ENCODE measurements around the gene ABLIM3. TPM values are rescaled to one million over a fixed set of nuclear protein-coding genes. Genes with fewer than 3 reads are reported as not detected.
"Not testable (repeated sequence)": the region's sequence is repeated elsewhere in the genome, so short reads cannot be mapped to it uniquely, and the experiment has no call there.

ABLIM3 gene
- total and polyA plus RNA-seq, 12 donors = 1.6 to 27.6 (median 12.9) TPM

DNA sequence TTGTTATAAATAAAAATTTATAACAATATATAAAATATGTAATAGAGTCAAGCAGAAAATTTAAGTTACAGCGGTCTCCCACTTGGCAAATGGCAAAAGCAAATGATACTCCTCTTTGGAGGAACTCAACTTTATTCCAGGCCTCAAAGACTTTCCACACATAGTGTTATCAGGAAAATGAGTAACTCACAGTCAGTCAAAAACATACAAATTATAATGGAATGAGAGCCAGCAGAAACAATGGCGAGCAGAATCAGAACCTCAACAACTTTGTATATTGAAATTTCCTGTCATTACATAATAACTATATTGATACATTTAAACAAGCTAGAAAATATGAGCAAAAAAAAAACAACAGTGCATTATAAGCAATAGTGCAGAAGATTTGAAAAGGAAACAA, 45.2 kb downstream of the ABLIM3 start:
- no peak overlapping the region for H3K4me3 ChIP-seq
- 63 to 97% (median 73%) methylated on average over 2 of the region's 2 CpGs for WGBS, 4 donors
- no peaks in the 10 kb centered on the region for H3K36me3 ChIP-seq (replicated peaks in 1 of 2)
- intact Hi-C loops (cut with DNase I) = no loop called here
- DNase-seq = no peak
- no peak overlapping the region for H3K27ac ChIP-seq
- no peaks in the 10 kb centered on the region for H3K9me3 ChIP-seq (replicated peaks in 1 of 3)
- H3K27me3 ChIP-seq = no peaks in the 10 kb centered on the region
- no peaks in the 10 kb centered on the region for H3K4me1 ChIP-seq (replicated peaks in 1 of 2)
- TF ChIP-seq POLR2A (IDR thresholded peaks at IDR 0.05) = no peak
- TF ChIP-seq, protein P1, sequence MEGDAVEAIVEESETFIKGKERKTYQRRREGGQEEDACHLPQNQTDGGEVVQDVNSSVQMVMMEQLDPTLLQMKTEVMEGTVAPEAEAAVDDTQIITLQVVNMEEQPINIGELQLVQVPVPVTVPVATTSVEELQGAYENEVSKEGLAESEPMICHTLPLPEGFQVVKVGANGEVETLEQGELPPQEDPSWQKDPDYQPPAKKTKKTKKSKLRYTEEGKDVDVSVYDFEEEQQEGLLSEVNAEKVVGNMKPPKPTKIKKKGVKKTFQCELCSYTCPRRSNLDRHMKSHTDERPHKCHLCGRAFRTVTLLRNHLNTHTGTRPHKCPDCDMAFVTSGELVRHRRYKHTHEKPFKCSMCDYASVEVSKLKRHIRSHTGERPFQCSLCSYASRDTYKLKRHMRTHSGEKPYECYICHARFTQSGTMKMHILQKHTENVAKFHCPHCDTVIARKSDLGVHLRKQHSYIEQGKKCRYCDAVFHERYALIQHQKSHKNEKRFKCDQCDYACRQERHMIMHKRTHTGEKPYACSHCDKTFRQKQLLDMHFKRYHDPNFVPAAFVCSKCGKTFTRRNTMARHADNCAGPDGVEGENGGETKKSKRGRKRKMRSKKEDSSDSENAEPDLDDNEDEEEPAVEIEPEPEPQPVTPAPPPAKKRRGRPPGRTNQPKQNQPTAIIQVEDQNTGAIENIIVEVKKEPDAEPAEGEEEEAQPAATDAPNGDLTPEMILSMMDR (IDR thresholded peaks at IDR 0.05) = no peak

DNA sequence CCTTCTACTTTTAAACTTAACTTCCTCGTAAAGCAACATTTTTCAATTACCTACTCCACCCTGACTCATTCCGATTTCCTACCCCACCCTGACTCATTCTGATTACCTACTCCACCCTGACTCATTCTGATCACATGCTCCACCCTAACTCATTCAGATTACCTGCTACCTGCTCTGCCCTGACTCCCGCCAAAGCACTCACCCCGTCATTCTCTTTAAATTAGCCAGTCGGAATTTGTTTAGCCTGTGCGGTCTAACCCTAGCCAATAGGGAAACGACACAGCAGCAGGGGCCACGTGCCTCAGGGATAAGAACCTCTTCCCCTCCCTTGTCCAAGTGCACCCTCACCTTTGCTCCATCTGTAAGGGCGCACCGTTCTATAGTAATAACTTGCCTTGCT, 46.3 kb downstream of the ABLIM3 start:
- not testable (repeated sequence) for H3K9me3 ChIP-seq (replicated peaks in 1 of 3); H3K27me3 ChIP-seq
- 90 to 92% (median 92%) methylated on average over 10 of the region's 10 CpGs for WGBS, 4 donors

DNA sequence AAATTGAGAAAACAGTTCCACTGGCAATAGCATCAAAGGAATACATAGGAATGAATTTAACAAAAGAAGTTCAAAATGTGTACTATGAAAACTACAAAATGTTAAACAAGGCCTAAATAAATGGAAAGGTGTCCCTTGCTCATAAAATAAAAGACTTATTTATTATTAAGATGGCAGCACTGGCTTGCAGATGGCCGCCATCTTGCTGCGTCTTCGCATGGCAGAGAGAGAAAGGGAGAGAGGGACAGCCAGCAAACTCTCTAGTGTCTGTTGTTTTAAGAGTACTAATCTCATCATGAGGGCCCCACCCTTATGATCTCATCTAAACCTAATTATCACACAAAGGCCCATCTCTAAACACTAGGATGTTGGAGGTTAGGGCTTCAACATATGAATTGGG, 47.1 kb downstream of the ABLIM3 start:
- Histone ChIP-seq H3K36me3 (replicated peaks in 1 of 2) (no peaks in the 10 kb centered on the region), H3K27me3 (no peaks in the 10 kb centered on the region), H3K4me1 (replicated peaks in 1 of 2) (no peaks in the 10 kb centered on the region), H3K4me3 (no peak overlapping the region), H3K27ac (no peak overlapping the region), H3K9me3 (replicated peaks in 1 of 3) (no peaks in the 10 kb centered on the region)
- 93 to 98% (median 95%) methylated on average over 3 of the region's 3 CpGs for WGBS, 4 donors
- TF ChIP-seq POLR2A (IDR thresholded peaks at IDR 0.05) = no peak
- TF ChIP-seq, protein P1 (IDR thresholded peaks at IDR 0.05) = no peak
- intact Hi-C loops (cut with DNase I) = no loop called here
- no peak for DNase-seq

More for the DNA sequence above, 46.3 kb downstream of the ABLIM3 start:
- DNase-seq; intact Hi-C loops (cut with DNase I); H3K36me3 ChIP-seq (replicated peaks in 1 of 2); H3K27ac ChIP-seq; H3K4me1 ChIP-seq (replicated peaks in 1 of 2); H3K4me3 ChIP-seq: not testable (repeated sequence)

DNA sequence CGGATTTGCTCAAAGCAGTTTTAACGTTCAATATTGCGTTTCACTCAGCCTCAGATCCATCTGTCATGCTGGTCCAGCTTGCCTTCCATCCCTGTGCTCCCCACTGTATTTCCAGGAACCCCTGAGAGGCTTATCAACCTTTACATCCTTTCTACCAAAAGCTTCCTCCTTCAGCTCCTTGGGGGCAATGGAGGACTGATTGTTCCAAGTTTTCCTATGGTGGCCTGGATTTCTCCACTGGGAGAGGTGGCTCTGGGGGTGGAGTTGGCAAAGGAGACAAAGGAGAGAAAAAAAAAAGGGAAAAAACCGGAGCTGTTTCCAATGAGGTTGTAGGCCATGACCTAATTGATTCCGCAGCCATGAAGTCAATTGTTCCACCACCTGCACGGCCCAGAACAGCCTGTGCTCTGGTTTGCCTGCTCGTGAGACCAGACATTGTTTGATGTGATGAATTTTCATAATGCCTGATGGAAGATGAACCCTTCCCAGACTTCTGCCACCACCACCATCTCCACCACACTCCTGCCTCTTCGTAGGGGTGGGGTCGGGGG, 54.1 kb downstream of the ABLIM3 start:
- DNase-seq = no peak

DNA sequence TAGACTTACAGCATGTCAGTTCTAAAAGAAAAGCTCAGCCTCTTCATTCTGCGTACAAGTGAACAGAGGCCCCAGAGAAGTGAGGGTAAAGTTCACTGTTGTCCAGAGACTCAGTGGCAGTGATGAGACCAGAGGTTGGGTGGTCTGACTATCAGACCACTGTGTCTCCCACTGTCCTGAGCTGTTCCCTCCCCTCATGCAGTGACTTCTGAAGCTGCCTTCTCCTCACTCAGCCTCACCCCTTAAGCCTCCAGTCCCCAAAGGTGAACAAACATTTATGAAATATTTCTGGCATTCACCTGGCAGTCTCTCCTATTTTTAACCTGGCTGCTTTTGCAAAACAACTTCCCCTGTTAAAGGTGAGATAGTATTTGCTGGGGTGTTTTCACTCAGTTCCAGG, 54.7 kb downstream of the ABLIM3 start:
- intact Hi-C loops (cut with DNase I) = no loop called here
- H3K36me3 ChIP-seq (replicated peaks in 1 of 2) = peaks cover 0 to 5% of the 10 kb centered on the region in 2 donors
- 95 to 100% (median 100%) methylated on average over 1 of the region's 1 CpG for WGBS, 4 donors

More for the DNA sequence above, 54.1 kb downstream of the ABLIM3 start:
- Histone ChIP-seq H3K4me3 (no peak overlapping the region), H3K4me1 (replicated peaks in 1 of 2) (no peaks in the 10 kb centered on the region), H3K27ac (no peak overlapping the region), H3K27me3 (no peaks in the 10 kb centered on the region), H3K9me3 (replicated peaks in 1 of 3) (no peaks in the 10 kb centered on the region), H3K36me3 (replicated peaks in 1 of 2) (peaks cover 0 to 5% of the 10 kb centered on the region in 2 donors)
- no peak for TF ChIP-seq POLR2A (IDR thresholded peaks at IDR 0.05)
- TF ChIP-seq, protein P1 (IDR thresholded peaks at IDR 0.05) = no peak
- WGBS, 4 donors = 74 to 83% (median 79%) methylated on average over 9 of the region's 9 CpGs
- intact Hi-C loops (cut with DNase I) = no loop called here

More for the DNA sequence above, 54.7 kb downstream of the ABLIM3 start:
- no peak overlapping the region for H3K27ac ChIP-seq
- H3K4me3 ChIP-seq = no peak overlapping the region
- H3K4me1 ChIP-seq (replicated peaks in 1 of 2) = no peaks in the 10 kb centered on the region
- no peaks in the 10 kb centered on the region for H3K27me3 ChIP-seq
- DNase-seq = no peak
- no peak for TF ChIP-seq POLR2A (IDR thresholded peaks at IDR 0.05)
- TF ChIP-seq, protein P1 (IDR thresholded peaks at IDR 0.05) = no peak
- no peaks in the 10 kb centered on the region for H3K9me3 ChIP-seq (replicated peaks in 1 of 3)

Measured in adrenal gland (tissue), 12 donors.